ENCODE measurements around the gene NUP205.
"Not testable (repeated sequence)": the region's sequence is repeated elsewhere in the genome, so short reads cannot be mapped to it uniquely, and the experiment has no call there.

The NUP205 gene

GRCh38 chr7:135666846-135667245 lies 109.1 kb downstream of the NUP205 start:
- DNase-seq (ENCODE audit: low read depth): no peak

DNA sequence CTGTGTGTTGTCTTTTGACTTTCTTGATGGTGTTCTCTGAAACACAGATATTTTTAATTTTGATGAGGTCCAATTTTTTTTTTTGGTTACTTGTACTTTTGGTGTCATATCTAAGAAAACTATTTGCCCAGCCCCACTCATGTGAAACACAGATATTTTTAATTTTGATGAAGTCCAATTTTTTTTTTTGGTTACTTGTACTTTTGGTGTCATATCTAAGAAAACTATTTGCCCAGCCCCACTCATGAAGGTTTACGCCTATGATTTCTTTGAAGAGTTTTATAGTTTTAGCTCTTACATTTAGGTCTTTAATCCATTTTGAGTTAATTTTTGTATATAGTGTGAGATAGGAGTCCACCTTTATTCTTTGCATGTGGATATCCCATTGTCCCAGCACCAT lies 109.9 kb downstream of the NUP205 start:
- not testable (repeated sequence) for DNase-seq (ENCODE audit: low read depth)

- not testable (repeated sequence) for DNase-seq (ENCODE audit: low read depth)
Observed at GRCh38 chr7:135668852-135669395, 111.2 kb downstream of the NUP205 start.

- no peak for DNase-seq (ENCODE audit: low read depth)
Observed at GRCh38 chr7:135669774-135670173, 112.1 kb downstream of the NUP205 start.

GRCh38 chr7:135670179-135670578 lies 112.5 kb downstream of the NUP205 start:
- no peak for DNase-seq (ENCODE audit: low read depth)

DNA sequence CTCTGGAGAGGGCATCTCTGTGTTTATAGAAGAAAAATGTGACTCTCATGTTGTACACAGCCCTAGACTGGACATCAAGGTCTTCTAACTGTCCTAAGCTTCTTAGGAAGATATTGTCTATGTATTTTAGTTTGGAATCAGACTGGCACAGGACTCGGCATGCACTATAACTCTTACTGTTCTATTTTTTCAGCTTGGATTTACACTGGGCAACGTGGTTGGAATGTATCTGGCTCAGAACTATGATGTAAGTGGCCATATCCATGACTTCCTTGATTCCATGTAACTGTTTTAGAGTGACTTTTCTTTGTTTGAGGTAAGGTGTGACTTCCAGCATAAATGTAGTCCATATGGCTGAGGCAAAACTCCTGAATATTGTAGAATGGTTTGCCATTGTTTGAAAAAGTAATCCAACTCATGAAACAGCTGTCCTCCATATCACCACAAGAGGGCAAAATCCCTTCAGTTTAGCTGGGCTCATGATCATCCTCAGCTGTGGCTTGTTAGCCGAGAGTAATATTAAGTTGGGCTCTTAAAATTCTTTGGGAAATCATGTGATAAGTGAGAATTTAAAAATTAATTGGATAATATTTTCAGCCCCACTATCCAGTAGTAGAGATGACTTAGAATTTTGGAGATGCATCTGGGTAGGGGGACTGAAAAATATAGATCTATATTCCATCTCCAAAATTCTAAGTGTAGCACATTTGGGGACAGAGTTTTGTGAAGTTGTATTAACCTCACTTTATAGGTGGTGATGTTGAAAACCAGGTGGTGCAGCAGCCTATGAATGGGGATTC lies 115.0 kb downstream of the NUP205 start:
- DNase-seq (ENCODE audit: low read depth): no peak

GRCh38 chr7:135673360-135673706 lies 115.6 kb downstream of the NUP205 start:
- DNase-seq (ENCODE audit: low read depth): no peak

GRCh38 chr7:135678612-135679575 lies 121.2 kb downstream of the NUP205 start:
- no peak for DNase-seq (ENCODE audit: low read depth)

DNA sequence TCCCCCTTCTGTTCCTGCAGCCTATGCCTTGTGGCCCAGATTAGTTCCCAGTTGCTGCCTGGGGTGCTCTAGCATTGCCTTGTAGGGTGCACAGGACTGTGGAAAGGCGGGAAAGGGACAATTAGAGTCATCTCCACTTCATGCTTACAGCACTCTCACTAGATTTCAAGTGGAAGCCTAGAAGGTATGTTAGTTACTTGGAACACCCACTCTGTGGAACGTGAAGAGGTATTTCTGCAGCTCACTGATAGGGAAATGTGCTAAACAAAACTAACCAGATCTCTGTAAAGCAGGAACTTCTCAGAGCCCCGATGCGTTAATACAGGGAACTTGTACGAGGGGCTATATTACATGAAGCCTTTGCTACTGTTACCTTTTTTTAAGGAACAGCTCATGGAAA lies 124.0 kb downstream of the NUP205 start:
- DNase-seq (ENCODE audit: low read depth): no peak

GRCh38 chr7:135682191-135682590 lies 124.5 kb downstream of the NUP205 start:
- DNase-seq (ENCODE audit: low read depth): no peak

DNA sequence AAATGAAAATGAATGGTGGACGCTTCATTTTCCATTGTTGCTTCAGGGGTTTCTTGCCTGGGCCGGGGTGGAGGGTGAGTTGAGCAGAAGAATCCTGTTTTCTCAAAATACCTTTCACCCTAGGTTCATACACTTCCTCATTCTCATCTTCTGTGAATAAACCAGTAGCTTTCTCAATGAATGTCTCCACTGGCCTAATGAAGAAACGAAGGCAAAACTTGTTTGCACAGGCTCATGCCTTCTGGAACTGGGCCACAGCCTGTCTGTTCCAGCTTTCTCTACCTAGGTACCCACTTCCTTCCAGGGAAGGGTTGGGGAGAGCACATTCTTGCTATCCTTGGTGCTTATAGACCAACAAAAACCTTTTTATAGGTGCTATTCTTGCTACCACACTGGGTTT lies 125.9 kb downstream of the NUP205 start:
- no peak for DNase-seq (ENCODE audit: low read depth)

DNA sequence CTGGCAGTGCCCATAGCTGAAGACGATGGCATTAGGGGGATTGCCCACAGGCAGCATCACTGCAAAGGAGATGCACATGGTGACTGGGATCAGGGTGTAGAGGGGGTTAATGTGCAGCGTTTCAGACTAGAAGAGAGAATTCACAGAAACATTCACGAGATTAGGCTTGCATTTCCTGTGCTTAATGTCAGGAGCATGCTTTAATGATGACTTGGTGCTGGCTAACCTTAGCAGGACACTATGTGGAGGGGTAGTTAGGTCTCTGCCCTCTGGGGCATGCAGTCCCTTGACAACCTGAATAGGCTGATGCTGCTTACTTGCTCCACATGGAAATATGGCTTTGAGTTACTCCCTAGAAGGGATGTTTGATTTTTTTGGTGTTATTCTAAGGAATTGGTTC lies 126.4 kb downstream of the NUP205 start:
- no peak for DNase-seq (ENCODE audit: low read depth)

GRCh38 chr7:135684699-135685098 lies 127.0 kb downstream of the NUP205 start:
- DNase-seq (ENCODE audit: low read depth): no peak

DNA sequence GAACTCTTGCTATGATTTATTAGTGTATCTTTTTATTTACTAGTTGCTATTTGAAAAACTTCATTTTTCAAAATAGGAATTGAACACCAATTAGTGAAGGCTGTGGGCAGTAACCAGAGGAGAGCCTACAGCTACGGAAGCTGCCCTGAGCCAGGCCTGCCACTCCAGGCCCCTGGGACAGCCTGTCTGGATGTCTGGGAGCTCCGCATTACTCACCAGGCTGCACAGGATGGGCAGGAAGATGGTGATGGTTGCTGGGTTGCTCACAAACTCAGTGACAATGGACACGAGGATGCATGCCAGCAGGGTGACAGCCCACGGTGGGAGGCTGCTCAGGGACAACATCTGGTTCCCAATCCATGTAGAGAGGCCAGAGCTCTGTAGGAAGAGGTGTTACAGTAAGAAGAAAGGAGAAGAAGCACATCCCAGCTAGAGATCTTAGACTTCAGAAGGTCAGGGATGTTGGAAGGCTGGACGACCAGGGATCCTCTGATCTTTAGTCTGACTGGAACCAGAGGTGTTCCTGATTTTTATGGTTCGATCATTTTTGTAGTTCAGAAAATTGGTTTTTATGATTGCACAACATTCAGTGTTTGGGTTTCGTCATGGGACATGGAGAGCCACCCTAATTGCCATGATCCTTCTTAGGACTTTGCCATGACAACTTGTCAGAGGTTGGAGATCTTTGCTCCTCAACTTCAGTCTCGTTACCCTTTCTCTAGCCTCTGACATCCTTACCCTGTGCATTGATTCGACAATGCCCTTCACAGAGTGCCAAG lies 127.8 kb downstream of the NUP205 start:
- no peak for DNase-seq (ENCODE audit: low read depth)

- DNase-seq (ENCODE audit: low read depth): no peak
Observed at GRCh38 chr7:135687466-135687865, 129.7 kb downstream of the NUP205 start.

- DNase-seq (ENCODE audit: low read depth): no peak
Observed at GRCh38 chr7:135690566-135690965, 132.8 kb downstream of the NUP205 start.

GRCh38 chr7:135692055-135692454 lies 134.3 kb downstream of the NUP205 start:
- no peak for DNase-seq (ENCODE audit: low read depth)

DNA sequence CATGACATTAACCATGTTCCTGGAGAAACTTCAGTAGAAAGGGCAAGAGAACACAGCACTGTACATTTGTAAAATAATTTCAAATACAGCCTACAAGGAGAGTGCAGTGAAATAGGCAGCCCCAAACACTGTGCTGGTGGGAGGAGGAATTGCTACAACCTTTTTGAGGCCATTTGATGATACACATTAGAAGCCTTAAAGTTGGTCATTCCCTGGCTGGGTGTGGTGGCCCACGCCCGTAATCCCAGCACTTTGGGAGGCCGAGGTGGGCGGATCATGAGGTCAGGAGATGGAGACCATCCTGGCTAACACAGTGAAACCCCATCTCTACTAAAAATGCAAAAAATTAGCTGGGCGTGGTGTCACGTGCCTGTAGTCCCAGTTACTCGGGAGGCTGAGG lies 134.9 kb downstream of the NUP205 start:
- not testable (repeated sequence) for DNase-seq (ENCODE audit: low read depth)

DNA sequence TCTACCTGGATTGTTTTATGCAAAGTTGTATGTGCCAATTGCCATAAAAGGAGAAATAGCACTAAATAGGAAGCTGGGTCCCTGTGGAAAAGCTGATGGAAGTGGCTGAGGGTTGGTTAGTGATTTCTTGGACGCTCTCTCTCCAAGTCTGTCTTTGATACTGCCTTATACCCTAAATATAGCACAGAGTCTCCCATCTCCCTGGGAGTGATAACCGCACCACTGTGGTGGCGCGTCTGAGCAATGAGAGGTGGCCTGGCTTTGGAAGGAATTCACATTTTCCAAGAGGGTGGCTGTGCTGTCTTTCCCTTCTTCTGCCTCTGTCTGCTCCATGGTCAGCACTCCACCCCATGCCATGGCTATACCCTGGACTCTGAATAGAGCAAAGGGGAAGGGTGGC lies 135.8 kb downstream of the NUP205 start:
- DNase-seq (ENCODE audit: low read depth): no peak

GRCh38 chr7:135697276-135698049 lies 139.7 kb downstream of the NUP205 start:
- no peak for DNase-seq (ENCODE audit: low read depth)
